ENCODE results near the gene HSD11B1.
A peak's percentile ranks its signal among the peaks of the same experiment; 100 is the strongest.

The HSD11B1 gene

DNA sequence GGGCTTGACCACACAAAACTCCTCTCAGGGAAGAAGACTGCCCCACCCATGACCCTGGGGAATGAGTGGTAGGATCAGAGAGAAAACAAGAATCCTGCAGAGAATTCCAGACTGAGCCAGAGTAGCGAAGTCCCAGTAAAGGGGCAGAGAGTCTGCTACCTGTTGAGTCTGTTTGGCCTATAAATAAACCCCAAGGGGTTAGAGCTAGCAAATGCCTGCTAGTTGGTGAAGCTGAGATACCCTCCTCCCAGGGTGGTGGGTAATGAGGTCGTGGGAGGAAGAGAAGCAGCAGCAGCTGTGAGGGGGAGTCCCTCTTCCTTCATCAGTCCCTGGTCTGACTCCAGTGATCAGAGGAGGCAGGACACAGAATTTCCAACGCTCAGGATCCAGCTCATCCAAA, 53.8 kb downstream of the HSD11B1 start:
- DNase-seq (ENCODE audit: low spot score) = no peak
- H3K27ac ChIP-seq = no peak overlapping the region
- no peak for TF ChIP-seq CTCF (IDR thresholded peaks at IDR 0.05)
- no peak overlapping the region for H3K4me3 ChIP-seq

DNA sequence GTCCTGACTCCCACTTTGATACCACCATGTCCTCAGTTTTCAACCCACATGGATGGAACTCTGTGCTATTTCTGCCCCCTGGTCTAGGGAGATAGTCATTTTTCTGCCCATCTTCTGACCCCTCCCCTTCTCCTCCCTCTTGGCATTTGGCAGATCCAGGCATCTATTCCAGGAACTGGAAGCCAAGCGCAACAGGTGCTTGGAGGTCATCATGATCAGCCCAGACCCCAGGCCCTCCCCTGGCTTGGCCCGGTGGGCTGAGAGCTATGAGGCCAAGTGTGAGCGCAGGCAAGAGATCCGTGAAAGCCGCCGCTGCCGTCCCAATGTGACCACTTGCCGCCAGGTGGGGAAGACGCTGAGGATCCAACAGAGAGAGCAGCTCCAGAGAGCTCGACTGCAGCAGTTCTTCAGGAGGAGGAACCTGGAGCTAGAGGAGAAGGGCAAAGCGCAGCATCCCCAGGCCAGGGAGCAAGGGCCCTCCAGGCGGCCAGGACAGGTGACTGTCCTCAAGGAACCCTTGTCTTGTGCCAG, 55.2 kb downstream of the HSD11B1 start:
- DNase-seq (ENCODE audit: low spot score) = no peak

GRCh38 chr1:209761011-209761635, 56.5 kb downstream of the HSD11B1 start:
- TF ChIP-seq CTCF (IDR thresholded peaks at IDR 0.05) = no peak
- Histone ChIP-seq H3K4me3 (no peak overlapping the region), H3K27ac (no peak overlapping the region)
- no peak for DNase-seq (ENCODE audit: low spot score)

More for the DNA sequence above, 55.2 kb downstream of the HSD11B1 start:
- Histone ChIP-seq H3K27ac (no peak overlapping the region), H3K4me3 (no peak overlapping the region)
- no peak for TF ChIP-seq CTCF (IDR thresholded peaks at IDR 0.05)

DNA sequence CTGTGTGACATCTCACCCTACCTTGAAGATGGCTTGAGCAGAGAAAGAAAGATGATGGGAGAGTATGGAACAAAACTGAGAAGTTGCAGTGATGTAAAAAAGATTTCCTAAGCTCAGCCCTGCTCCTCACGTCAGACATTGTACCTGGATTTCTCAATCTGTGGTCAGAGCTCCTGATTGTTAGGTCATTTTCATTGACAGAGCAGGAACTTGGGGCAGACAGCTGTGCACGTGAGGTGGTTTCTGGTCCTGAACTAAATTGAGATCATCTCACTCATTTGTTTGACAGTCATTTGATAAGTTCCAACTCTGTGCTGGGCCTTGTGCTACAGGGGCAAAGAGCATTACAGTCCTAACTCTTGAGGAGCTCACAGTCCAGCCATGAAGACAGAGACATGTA, 61.4 kb downstream of the HSD11B1 start:
- no peak for TF ChIP-seq CTCF (IDR thresholded peaks at IDR 0.05)
- no peak for DNase-seq (ENCODE audit: low spot score)
- H3K27ac ChIP-seq = no peak overlapping the region
- no peak overlapping the region for H3K4me3 ChIP-seq

- Histone ChIP-seq H3K4me3 (no peak overlapping the region), H3K27ac (no peak overlapping the region)
- TF ChIP-seq CTCF (IDR thresholded peaks at IDR 0.05) = no peak
- DNase-seq (ENCODE audit: low spot score) = no peak
Observed at GRCh38 chr1:209767096-209767495, 62.5 kb downstream of the HSD11B1 start.

DNA sequence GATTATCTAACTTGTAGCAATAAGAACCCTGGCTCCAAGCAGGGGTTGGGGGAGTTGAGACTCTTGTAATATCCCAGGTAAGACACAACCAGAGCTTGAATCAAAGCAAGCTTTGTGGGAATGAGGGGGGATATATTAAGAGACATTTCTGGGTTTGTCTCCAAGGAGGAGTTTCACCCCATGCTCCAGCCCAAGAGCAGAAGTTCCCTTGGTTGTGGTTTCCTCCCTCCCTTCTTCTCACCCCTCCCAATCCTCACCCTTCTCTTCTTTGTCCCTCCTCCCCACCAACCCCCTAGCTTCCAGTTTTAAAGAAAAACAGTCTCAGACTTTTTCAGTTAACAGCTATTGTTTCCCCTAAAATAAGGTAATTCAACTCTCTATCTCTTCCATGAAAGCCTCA, 63.1 kb downstream of the HSD11B1 start:
- peak overlapping the region in 1 of 2 donors; percentile 11 for H3K27ac ChIP-seq
- no peak overlapping the region for H3K4me3 ChIP-seq
- DNase-seq (ENCODE audit: low spot score) = no peak
- TF ChIP-seq CTCF (IDR thresholded peaks at IDR 0.05) = no peak

GRCh38 chr1:209768354-209768774, 63.7 kb downstream of the HSD11B1 start:
- Histone ChIP-seq H3K4me3 (no peak overlapping the region), H3K27ac (peak overlapping the region in 1 of 2 donors; percentile 79)
- no peak for DNase-seq (ENCODE audit: low spot score)
- no peak for TF ChIP-seq CTCF (IDR thresholded peaks at IDR 0.05)
